ENCODE data around the gene XRCC5.
"Not testable (repeated sequence)": the region's sequence is repeated elsewhere in the genome, so short reads cannot be mapped to it uniquely, and the experiment has no call there.

Gene XRCC5

DNA sequence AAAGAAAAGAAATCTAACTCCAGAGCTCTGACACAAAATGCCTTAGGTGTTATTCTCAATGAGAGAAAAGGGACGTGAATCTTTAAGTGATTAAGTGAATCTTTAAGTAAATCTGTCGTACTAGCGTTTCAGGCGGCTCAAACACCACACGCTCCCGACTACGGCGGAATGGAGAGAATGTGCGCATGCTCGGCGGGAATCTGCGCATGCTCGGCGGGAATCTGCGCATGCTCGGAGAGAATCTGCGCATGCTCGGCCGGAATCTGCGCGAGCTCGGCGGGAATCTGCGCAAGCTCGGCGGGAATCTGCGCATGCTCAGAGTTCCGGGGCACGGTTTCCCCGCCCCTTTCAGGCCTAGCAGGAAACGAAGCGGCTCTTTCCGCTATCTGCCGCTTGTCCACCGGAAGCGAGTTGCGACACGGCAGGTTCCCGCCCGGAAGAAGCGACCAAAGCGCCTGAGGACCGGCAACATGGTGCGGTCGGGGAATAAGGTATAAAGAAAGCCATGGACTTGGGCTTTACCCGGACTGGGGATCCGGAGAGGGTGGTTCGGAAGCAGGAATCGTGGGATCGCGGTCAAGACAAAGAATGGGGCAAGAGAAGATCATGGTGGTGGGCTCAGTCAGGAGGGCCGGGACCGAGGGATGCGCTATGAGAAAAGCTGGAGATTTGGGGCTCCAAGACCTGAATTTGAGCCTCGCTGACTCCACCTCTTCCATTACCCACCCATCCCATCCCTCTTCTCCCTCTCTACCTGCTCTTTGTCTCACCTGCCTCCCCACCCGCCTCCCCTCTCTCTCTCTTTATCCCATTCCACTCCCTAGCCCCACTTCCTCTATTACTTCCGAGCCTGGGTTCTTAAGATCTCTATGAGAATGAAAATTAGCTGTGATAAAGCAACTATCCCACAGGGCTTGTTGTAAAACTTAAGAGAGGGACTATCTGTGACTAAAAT, at the start of gene XRCC5:
Gene XRCC5, plus strand, starts transcription at position 382 of the 955 bp plus-strand sequence. Its CDS starts 89 bp downstream, at position 471.
- peak; percentile 96 for DNase-seq

DNA sequence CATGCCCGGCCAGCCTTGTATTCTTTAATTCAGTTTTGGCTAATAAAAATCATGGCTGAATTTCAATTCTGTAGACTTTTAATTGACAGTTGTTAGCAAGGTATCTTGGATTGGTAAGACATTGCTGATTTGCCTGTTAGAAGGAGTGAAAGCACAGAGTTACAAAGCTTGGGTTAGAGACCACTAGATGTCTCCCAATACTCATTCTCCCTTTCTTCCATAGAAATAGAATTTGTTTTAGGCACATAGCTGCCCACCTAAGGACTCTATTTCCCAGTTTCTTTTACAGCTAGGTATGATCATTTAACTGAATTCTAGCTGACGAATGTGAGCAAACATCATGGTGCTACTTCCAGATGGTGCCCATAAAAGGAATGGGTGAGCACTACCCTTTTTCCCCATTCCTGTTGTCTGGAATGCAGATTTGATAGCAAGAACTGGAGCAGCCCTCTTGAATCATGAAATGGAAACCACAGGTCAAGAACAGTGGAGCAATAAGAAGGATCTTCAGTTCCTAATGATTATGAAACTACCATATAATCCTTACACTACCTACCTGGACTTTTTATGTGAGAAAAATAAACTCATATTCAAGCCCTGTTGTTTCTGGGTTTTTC, 45.0 kb upstream of the XRCC5 start:
- peak; percentile 54 for DNase-seq

DNA sequence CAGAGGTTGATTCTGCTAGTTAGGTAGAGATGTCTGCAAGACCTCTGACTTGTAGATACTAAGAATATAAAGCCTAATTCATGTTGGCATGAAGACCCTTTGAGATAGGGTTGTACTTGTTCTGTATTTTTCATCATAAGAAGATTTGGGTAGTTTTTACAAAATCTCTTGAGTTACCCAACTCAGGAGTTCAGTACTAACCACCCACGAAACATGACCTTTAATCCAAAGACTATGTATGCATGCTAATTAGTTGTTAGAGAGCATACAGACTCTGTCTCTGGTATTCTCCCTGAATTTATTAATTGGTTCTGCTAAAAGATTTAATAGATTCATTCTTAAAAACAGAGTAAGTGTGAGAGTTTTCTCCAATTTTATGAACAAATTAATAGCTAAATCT, 44.5 kb upstream of the XRCC5 start:
- DNase-seq: no peak

DNA sequence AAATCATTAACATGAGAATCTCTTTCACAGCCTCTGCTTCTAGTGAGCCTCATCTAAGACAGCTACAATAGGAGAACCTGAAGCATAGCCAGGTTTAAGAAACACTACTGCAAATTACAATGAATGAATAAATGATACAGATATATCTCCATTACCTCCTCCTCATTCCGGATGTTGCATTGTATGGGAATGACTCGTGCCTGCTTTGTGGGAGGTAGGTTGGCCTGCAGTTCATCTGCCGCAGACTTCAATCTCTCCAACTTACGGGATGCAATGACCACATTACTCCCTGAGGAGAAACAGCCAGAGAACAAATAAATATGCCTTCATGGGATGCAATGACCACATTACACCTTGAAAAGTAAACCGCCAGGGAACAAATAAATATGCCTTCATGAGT, 42.9 kb upstream of the XRCC5 start:
- no peak for DNase-seq

DNA sequence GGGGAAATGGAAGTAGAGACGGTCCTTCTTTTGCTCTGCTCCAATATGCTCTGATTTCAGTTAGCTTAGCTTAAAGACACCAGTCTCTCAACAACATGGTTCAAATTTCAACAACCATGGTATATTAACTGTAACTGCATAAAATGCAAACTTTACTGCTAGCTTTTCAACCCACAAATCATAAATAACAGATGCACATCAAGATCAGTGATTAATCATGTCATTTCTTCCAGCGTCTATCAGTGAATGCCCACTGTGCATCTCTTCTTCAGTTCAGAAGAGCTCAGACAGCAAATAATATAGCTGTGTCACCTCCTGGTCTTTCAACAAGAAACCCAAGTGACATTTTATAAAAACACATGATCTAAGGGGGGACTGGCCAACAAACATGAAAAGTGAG, 40.1 kb upstream of the XRCC5 start:
- DNase-seq: no peak

DNA sequence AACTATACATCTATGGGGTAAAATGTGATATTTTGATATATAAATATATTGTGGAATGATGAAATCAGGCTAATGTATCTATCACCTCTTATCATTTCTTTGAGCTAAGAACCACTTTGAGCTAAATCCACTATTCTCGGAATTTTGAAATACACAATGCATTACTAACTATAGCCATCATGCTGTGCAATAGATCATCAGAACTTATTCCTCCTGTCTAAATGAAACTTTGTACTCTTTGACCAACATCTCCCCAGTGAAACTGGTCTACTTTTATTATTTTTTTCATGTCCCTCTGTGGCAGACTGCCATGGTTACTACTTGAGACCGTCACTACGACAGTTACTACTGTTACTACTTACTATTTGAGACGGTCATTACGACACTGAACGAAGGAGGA, 39.0 kb upstream of the XRCC5 start:
- no peak for DNase-seq

DNA sequence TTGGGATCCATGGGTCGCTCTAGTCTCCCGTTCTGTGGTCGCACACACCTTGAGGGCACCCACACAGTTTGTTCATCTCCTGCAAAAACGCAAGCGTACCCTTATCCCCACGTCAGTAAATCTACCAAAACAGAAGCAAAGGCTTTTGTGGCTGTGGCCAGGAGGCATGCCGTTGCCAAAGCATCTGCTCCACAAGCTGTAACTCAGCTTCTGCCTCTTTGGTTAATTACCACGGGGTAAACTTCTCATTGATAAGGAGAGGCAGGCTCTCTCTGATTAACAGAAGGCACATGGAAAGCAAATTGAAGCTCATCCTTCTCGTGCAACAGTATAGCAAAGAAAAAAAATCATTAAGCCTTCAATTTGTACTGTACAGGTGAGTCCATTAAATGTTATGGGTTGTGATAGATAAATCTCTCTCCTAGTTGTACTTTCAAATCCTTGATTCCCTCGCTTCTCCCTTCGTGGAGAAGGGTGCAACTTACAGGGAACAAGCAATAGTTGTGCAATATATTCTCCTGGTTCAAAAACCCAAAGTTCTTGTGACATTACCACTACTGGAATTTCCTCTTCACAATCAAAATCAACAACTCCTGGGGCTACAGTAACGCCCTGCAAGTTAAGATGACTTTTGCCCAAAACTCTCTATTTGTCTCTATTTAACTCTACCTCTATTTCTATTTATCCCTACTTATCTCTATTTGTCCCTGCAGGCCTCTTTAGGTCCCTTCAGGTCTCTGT, 37.9 kb upstream of the XRCC5 start:
- DNase-seq: peak; percentile 35

DNA sequence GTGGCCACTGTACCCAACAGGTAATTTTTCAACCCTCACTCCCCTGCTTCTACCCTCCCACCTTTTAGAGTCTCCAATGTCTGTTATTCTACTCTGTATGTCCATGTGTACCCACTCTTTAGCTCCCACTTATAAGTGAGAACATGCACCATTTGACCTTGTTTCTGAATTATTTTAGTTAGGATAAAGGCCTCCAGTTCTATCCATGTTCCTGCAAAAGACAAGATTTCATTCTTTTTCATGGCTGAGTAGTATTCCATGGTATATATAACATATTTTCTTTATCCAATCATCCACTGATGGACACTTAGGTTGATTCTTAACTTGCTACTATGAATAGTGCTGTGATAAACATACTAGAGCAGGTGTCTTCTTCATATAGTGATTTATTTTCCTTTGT, 36.7 kb upstream of the XRCC5 start:
- no peak for DNase-seq

DNA sequence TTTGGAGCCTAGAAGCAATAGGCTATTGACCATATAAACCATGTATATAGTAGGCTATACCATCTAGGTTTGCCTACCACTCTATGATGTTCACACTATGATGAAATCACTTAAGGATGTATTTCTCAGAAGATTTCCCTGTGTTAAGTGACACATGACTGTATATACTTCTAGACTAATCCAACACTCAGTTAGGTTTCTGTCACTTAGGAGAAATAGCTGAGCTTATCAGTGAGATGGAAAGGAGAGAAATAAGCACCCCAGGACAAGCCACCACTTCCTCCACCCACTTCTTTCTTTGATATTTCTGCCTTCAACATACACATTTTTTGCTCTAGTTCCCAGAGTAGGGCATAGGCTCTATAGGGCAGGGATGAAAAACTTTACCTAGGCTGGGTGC, 35.4 kb upstream of the XRCC5 start:
- no peak for DNase-seq

DNA sequence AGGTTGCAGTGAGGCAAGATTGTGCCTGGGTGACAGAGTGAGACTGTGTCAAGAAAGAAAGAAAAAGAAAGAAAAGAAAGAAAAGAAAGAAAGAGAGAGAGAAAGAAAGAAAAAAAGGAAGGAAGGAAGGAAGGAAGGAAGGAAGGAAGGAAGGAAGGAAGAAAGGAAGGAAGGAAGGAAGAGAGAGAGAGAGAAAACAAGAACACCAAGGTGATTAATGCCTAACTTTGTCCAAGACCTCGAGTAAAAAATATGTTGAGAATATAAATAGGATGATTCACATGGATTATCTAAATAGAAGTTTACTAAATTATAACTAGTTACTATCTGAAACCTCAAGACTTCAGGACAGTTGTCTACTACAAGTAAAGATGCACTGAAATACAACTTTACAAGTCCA, 34.8 kb upstream of the XRCC5 start:
- no peak for DNase-seq

DNA sequence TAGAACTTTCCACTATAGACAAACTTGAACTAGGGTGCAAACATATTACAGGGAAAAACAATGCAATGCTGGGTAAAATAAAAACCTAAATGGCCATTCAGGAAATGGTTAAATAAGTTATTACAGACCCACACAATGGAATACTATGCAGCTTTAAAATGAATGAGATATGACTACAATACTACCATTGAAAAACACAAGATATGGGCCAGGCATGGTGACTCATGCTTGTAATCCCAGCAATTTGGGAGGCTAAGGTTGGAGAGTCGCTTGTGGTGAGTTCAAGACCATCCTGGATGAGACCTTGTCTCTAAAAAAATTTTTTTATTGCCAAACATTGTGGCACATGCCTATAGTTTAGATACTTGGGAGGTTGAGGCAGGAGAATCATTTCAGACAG, 34.4 kb upstream of the XRCC5 start:
- no peak for DNase-seq

DNA sequence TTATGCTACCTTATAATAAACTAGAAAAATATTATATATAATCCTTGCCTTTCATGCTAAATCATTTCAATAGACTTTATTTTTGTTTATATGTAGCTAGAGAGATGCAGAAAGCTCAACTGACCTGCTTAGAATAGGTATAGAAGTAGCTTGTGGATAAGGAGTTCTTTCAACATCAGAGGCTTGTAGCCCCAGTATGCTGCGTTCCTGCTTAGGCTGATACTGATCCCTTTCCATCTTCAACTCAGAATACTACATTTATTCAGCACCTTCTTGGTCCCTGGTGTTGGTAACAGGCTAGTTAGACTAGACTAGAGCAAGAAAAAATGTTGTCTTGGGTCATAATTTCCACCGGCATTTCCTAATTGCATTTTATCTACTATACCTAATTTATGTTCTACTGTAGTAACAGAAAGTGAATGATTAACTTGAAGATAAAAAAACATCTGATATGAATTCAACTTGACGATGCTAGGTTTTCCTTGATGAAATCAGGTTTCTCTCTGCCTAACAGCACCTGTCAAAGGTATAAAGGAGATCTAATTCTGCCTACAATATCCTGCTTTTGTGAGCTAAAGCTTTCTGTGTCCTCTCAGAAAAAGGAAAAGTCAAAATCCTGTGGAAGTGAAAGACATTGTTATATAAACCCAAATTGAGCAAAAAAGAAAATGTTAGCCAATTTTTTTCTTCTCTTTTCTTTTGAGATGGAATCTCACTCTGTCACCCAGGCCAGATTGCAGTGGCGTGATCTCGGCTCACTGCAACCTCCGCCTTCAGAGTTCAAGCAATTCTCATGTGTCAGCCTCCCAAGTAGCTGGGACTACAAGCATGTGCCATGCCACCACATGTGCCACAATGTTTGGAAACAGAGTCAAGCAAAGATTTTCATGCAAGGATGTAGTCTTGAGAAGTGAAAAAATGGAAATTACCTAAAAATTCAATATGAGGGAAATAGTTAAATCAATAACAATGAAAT, 33.4 kb upstream of the XRCC5 start:
- DNase-seq: no peak

DNA sequence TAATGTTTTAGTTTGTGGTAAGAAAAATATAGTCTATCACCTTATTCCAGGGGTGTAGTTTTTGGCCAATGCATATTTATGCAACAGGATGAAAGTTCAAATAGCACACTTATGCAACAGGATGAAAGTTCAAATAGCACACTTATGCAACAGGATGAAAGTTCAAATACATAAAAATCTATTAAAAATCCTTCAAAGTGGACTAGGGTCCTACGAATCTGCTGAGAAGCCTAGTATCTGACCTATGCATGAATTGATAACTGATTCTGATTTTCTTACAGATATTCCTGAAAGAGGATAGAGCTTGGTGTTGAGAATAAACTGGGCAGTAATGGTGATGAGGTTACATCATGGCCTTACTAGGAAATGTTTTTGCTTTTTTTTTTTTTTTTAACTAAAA, 30.4 kb upstream of the XRCC5 start:
- no peak for DNase-seq

DNA sequence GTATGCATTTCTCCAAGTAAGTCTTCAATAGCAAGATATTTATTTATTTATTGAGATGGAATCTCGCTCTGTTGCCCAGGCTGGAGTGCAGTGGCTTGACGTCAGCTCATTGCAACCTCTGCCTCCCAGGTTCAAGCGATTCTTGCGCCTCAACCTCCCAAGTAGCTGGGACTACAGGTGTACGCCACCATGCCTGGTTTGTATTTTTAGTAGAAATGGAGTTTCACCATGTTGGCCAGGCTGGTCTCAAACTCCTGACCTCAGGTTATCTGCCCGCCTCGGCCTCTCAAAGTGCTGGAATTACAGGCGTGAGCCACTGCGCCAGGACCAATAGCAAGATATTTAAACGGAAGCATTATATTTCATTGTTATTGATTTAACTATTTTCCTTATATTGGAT, 29.1 kb upstream of the XRCC5 start:
- DNase-seq: not testable (repeated sequence)

DNA sequence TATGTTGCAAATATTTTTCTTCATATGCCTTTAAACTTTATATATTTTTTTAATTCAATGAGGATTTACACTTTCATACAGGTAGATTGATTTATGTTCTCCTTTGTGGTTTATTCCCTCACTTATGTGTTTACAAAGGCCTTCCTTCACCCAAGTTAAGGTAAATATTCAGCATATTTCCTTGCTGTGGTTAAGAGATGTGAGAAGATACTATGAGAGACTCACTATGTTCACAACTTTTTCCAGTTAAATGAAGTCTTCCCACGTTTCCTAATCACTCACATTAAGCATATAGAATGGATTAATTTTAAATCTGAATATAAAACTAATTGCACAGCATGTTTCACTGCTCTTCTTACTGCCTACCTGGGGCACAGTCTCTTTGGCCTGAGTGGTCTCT, 28.1 kb upstream of the XRCC5 start:
- no peak for DNase-seq

DNA sequence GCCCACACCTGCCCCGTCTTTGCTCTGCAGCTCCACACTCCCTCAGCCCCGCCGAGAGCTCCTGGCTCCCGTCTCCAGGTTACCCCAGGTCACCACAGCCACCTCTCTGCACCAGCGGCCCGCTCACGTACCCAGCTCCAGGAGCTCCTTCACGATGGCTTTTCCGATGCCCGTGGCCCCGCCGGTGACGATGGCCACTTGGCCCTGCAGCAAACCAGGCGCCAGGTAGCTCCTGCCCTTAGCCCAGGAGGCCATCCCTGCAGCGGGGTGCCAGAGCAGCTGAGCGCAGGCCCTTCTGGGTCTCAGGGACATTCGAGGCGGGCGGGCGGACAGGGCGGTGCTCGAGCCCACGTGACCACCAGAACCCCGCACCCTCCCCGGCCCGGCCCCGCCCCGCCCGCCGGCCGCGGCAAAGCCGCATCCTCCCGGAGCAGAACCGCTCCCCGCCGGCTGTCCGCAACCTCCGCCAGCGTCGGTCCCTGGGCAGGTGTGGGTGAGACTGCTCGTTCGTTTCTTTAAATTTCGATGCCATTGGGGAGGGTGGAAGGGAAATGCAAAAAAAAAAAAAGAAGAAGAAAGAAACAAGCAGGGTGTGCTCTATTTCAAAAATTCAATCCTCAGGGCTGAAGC, 27.5 kb upstream of the XRCC5 start, which contains the start of the genes PECR and TMEM169:
Gene PECR, minus strand, starts transcription at position 323 of the 630 bp plus-strand sequence. Its CDS starts 68 bp downstream, at position 255.
Gene TMEM169, plus strand, starts transcription at position 433 of the 630 bp plus-strand sequence. CDS start 14,045 bp downstream, outside the sequence.
- peak; percentile 73 for DNase-seq

DNA sequence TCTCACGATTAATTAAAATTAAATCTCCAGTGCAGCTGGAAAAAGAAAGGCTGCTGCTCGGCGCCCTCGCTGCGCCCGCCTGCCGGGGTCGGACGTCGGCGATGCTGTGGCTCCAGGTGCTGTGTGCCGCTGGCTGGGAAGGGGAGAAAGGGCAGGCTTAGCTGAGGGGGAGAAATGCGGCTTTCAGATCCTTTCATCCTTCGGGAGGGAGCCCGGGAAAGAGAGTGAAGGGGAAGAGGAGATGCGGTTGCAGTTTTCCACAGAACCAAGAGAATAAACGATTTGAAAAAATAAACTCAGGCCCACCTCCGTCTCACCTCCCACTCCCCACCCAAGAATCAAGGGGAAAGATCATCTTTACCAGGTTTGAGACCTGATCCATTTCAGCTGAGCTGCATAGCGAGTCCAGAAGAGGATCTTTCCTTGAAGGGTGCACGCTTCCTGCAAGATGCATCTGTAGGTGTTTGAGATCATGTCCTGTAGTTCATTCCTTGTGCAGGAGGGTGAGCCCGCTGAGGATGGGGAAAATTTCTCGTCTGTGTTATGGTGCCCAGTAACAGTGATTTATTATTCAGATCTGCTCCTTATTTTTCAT, 26.9 kb upstream of the XRCC5 start:
- peak; percentile 63 for DNase-seq

DNA sequence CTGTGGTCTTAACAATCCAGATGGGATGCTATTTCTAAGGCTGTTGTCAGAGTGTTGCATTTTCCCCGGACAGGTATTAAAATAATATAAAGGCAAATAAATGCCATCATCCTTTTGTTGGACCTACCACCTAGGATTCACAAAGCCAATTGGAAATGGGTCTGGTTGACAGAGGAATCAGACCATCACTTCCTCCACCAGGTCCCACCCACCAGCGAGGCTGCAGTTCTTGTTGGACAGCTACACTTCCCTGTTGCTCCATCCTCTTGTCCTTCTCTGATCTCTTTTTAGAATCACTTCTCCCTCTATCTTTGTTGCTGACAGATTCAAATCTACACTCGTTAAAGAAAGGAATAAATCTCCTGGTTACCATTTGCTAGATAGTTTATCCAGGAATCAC, 26.3 kb upstream of the XRCC5 start:
- peak; percentile 73 for DNase-seq

DNA sequence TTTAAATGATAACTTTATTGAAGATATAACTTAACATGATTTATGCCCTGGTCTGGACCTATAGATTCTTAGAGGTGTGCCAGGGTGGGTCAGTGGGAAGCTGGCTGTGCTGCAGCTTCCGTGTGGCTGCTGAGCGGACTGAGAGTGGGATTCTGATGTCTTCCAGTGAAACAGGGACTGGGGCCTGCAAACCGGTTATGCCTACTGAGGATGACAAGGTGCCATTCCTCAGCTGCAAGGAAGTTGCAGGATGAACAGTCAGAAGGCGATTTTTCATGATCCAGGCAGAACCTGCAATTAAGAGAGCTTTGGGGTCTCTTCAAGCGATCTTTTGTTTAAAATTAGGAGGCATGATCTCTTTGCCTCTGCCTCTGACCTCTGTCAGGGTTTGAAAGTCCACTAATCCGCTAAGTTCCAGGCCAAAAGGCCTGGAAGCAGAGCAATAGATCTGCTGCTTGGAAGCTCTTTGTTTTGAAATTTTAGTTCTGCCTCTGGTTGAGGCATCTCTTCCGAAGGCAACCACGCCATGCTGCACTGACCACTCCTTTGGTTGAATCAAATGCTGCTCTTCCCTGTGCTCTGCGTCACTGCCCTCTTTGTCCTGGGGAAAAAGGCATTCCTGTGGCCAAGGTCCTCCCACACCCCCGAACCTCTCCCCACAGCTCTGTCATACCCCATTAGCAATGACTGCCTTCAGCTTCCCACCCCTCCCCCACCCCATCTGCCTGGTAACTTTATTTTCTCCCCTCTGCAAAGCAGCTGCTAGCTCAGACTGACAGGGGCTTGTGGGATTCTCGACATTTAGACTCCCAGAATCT, 25.5 kb upstream of the XRCC5 start:
- DNase-seq: peak; percentile 89

DNA sequence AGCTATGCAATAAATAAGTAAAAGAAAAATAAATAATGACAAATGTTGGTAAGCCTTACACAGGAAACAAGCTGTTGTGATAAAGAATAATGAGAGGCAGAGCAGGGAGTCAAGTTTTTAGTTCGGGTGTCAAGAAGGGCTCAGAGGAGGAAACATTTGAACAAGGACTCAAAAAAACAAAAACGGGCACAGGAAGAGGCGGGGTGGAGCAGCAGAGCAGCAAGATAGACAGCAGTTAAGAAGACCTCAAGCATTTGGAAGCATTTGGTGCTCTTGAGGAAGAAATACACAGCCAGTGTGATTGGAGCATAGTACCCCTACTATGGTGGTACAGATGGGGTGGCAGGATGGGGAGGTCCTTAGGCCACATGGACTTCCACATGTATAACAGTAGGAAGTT, 24.6 kb upstream of the XRCC5 start:
- DNase-seq: peak; percentile 57
